Measurements from ENCODE around the gene METTL1. TPM values are rescaled to one million over a fixed set of nuclear protein-coding genes. Genes with fewer than 3 reads are reported as not detected.
"Not testable (repeated sequence)": the region's sequence is repeated elsewhere in the genome, so short reads cannot be mapped to it uniquely, and the experiment has no call there.

The METTL1 gene
- polyA plus RNA-seq (ENCODE audit: insufficient read length in 4 of 4), result 10 to 100 TPM; 29.0 to 32.3 (median 31.5) TPM

DNA sequence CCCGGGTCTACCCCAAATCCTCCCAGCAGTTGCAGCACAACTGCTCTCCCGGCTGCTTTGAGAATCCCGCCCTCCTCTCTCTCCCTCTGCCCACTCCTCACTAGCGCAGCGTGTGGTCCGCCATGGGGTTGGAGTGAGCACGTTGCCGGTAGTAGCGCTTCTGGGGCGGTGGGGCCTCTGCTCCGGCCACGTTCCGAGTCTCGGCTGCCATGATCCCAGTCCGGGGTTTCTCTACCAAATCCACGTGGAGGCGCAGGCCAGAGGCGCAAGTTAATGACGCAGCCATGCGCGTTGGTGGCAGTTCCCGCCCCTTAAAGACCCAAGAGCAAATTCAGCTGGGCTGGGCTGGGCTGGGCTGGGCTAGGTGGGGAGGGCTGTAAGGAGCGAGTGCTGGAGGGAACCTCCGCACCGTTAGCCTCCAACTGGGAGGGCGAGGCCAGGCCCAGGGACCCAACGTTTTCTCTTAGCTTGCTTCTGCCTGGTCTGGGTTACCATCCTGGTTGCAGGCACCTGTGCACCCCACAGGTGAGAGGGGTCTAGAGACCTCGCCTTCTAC lies at the start of gene METTL1:
TSS of gene METTL1 (minus strand) at position 233 of the 556 bp plus-strand sequence. CDS start at position 211, 22 bp downstream.
- peak; percentile 87 to 94 (median 93) for DNase-seq (ENCODE audit: low read depth in 4 of 4, low spot score in 3 of 4)

DNA sequence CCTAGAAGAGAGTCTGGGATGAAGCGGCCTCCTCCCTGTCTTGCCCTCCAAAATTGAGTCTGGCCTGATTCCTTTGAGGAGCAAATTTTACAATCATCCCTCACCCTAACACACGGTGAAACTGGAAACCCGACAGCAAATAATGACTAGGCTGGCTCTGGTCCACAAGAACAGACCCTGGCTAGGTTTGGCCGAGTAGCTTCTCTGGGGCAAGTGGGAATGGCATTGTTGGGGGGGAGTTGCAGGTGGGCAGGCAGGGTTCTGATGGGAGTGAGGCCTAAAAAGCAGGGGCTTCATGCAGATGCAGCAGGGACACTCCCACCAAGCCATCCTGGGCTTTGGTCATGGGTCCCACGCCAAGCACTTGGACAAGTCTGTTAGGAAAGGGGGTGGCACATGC lies 49.1 kb upstream of the METTL1 start:
- not testable (repeated sequence) for DNase-seq (ENCODE audit: low read depth in 4 of 4, low spot score in 3 of 4)

- DNase-seq (ENCODE audit: low read depth in 4 of 4, low spot score in 3 of 4), result not testable (repeated sequence)
These were observed 48.2 kb upstream of the METTL1 start for GRCh38 chr12:57820119-57820518.

DNA sequence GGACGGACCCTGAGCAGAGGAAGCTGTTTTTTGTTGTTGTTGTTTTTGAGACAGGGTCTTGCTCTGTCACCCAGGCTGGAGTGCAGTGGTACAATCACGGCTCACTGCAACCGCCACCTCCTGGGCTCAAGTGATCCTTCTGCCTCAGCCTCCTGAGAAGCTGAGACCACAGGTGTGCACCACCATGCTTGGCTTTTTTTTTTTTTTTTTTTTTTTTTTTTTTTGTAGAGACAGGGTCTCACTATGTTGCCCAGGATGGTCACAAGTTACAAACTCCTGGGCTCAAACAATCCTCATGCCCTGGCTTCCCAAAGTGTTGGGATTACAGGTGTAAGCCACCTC lies 46.1 kb upstream of the METTL1 start:
- DNase-seq (ENCODE audit: low read depth in 4 of 4, low spot score in 3 of 4), result not testable (repeated sequence)

GRCh38 chr12:57817261-57817989 lies 45.5 kb upstream of the METTL1 start:
- DNase-seq (ENCODE audit: low read depth in 4 of 4, low spot score in 3 of 4), result no peak

DNA sequence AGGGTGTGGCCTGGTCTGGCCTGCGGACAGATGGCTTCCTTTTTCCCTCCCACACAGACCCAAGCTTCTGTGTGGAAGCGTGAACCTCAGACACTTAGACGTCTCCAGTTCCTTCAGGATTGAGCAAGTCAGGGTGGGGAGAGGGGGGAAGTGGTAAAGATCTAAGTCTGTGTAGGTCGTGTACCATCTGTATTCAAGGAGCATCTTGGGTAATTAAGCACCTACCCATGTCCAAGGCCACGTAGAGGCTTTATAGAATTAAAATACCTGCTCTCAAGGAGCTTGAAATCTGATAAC lies 44.9 kb upstream of the METTL1 start:
- DNase-seq (ENCODE audit: low read depth in 4 of 4, low spot score in 3 of 4), result no peak

DNA sequence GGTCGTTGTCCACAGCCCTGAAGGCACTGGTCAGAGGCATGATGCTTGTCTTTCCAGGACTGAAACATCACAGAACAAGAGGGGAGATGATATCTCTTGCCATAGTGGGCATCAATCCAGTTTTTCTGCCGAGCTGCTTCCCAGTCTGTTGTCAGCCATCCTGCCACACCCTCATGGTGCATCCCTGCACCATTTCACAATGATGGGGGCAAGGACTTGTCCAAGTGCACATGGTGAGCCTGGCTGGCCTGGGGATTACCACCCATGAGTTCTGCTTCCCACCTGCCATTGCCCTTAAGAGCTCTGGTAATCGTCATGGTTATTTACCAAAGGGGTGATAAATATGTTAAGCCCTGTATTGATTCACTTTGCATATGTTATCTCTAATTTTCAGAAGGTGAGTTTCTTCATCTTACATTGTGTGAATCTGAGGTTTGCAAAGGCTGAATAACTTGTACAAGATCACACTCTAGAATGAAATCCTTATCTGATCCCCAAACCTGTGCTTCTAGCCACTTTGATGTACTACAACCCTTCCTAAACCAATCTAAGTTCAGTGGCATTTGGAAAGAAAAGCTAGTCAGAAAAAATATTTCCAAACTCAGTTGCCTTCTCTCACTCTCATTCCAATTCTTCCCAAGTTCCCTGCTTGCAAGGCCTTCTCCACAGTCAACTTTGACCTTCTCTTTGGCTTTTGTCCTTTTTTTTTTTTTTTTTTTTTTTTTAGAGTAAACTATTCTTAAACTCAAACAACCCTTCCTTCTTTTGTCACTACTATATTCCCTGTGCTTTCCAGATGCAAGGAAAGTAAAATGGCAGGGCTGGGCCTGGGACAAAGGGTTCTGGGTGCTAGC lies 44.3 kb upstream of the METTL1 start:
- DNase-seq (ENCODE audit: low read depth in 4 of 4, low spot score in 3 of 4), result no peak

- DNase-seq (ENCODE audit: low read depth in 4 of 4, low spot score in 3 of 4), result no peak
These were observed 43.5 kb upstream of the METTL1 start for GRCh38 chr12:57815177-57816000.

- DNase-seq (ENCODE audit: low read depth in 4 of 4, low spot score in 3 of 4), result no peak
These were observed 42.3 kb upstream of the METTL1 start for GRCh38 chr12:57813971-57814772.

GRCh38 chr12:57813111-57813970 lies 41.4 kb upstream of the METTL1 start:
- DNase-seq (ENCODE audit: low read depth in 4 of 4, low spot score in 3 of 4), result no peak

DNA sequence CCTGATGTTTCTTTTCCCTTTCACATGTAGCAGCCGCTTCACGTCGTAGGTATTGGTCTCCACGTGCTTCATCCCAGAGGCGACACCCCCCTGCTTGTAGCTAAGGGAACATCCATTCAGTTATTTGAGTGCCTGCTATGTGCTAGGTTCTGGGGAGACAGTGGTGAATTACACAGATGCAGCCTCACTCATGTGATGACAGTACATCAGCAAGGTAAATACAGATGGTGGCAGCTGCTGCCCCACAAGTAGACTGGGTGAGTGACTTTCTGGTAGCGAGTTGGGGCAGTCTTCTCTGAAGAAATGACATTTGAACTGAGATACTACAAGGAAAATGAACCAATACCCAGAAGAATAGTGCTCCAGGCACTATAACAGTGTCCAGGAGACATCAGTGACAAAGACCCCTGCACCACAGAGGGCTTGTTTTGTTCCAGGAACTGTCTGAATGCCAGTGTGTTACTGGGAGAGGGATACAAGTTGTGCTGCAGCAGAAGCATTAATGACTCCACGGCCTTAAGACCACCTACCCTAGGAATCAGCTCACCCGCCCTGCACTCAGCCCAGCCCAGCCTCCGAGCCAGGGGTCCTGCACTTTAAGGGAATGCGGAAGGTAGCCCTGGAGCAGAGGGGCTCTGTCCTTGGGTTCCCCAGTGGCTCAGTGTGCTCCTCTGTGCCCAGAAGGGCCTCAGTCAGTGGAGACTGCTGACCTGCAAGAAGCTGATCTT lies 39.3 kb upstream of the METTL1 start:
- no peak for DNase-seq (ENCODE audit: low read depth in 4 of 4, low spot score in 3 of 4)

DNA sequence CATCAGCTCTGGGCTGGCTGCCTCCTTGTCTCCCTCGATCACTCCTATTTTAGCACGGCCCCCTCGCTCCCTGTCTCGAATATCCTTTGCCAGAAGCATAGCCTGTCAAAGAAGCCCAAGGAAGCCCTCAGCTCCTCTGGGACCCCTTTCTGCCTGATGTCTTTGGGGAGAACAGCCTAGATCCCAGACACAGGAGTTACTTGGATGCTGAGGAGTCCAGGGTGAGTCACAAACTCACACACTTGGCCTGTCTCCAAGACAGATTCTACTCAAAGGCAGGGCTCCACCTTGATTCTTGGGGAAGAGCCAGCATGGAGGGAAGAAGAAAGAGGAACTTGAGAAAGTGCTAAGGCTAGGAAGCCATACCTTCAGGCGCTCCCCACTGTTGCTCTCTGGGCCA lies 38.5 kb upstream of the METTL1 start:
- DNase-seq (ENCODE audit: low read depth in 4 of 4, low spot score in 3 of 4), result no peak

- no peak for DNase-seq (ENCODE audit: low read depth in 4 of 4, low spot score in 3 of 4)
These were observed 37.5 kb upstream of the METTL1 start for GRCh38 chr12:57809425-57809824.

GRCh38 chr12:57808351-57808750 lies 36.4 kb upstream of the METTL1 start:
- DNase-seq (ENCODE audit: low read depth in 4 of 4, low spot score in 3 of 4), result no peak

- DNase-seq (ENCODE audit: low read depth in 4 of 4, low spot score in 3 of 4), result no peak
These were observed 35.4 kb upstream of the METTL1 start for GRCh38 chr12:57807285-57807684.

GRCh38 chr12:57806677-57807076 lies 34.8 kb upstream of the METTL1 start:
- DNase-seq (ENCODE audit: low read depth in 4 of 4, low spot score in 3 of 4), result no peak

GRCh38 chr12:57803319-57803893 lies 31.5 kb upstream of the METTL1 start:
- no peak for DNase-seq (ENCODE audit: low read depth in 4 of 4, low spot score in 3 of 4)

GRCh38 chr12:57802607-57803006 lies 30.7 kb upstream of the METTL1 start:
- DNase-seq (ENCODE audit: low read depth in 4 of 4, low spot score in 3 of 4), result no peak

Measured in left renal pelvis (tissue), 4 donors.